ENCODE results near the gene MXD1. TPM values are rescaled to one million over a fixed set of nuclear protein-coding genes. Genes with fewer than 3 reads are reported as not detected.

MXD1 gene
- total RNA-seq, 1 experiment from 2014 or later: 1.5 TPM

DNA sequence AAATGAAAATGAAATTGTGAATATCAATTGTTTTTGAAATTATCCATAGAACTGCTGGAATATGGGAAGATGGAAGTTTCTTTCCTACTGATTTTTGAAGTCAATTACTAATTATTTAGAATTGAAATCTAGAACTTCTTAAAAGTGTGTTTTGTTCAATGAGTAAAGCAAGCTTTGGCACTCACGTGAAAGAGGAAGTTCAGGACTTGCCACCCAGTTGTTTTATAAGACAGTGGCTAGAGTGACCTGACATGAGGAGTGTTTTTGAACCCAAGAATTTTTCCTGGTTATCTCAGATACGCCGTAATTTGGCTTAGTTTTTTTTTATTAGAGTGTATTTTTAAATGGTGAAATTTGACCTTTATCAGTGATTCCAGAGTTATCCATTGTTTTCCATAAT, 3.5 kb downstream of the MXD1 start (continued):
- TF ChIP-seq, protein P1, sequence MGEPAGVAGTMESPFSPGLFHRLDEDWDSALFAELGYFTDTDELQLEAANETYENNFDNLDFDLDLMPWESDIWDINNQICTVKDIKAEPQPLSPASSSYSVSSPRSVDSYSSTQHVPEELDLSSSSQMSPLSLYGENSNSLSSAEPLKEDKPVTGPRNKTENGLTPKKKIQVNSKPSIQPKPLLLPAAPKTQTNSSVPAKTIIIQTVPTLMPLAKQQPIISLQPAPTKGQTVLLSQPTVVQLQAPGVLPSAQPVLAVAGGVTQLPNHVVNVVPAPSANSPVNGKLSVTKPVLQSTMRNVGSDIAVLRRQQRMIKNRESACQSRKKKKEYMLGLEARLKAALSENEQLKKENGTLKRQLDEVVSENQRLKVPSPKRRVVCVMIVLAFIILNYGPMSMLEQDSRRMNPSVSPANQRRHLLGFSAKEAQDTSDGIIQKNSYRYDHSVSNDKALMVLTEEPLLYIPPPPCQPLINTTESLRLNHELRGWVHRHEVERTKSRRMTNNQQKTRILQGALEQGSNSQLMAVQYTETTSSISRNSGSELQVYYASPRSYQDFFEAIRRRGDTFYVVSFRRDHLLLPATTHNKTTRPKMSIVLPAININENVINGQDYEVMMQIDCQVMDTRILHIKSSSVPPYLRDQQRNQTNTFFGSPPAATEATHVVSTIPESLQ (CRISPR knock-in tag; IDR thresholded peaks at IDR 0.05): no peak

- H3K27me3 Mint-ChIP-seq (ENCODE audit: low read depth): no peaks in the 10 kb centered on the region
- H3K4me3 Mint-ChIP-seq: no peak overlapping the region
- no peak overlapping the region for H3K27ac Mint-ChIP-seq
- no peaks in the 10 kb centered on the region for H3K9me3 Mint-ChIP-seq
- no peak for DNase-seq (ENCODE audit: low spot score)
- no peaks in the 10 kb centered on the region for H3K4me1 Mint-ChIP-seq
- no peak for ATAC-seq
- CTCF ChIA-PET: interaction anchor here (1.1 to 1.7 kb wide), 2 partner anchors 148 to 174 kb away, joined by 3 to 5 read pairs; no protein-coding TSS in a partner anchor
- H3K36me3 Mint-ChIP-seq: no peaks in the 10 kb centered on the region
- POLR2A ChIA-PET: interaction anchor here (0.5 to 0.7 kb wide), 3 partner anchors 8 to 162 kb away, joined by 3 to 4 read pairs (median 3); partner anchors contain the start of gene MXD1
- TF ChIP-seq ZNF512 (CRISPR knock-in tag; IDR thresholded peaks at IDR 0.05; ENCODE audit: borderline replicate concordance): no peak
- TF ChIP-seq, protein P2, sequence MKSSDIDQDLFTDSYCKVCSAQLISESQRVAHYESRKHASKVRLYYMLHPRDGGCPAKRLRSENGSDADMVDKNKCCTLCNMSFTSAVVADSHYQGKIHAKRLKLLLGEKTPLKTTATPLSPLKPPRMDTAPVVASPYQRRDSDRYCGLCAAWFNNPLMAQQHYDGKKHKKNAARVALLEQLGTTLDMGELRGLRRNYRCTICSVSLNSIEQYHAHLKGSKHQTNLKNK (CRISPR knock-in tag; IDR thresholded peaks at IDR 0.05): no peak
- TF ChIP-seq SP1 (CRISPR knock-in tag; conservative IDR thresholded peaks at IDR 0.05): no peak
- TF ChIP-seq, protein P3, sequence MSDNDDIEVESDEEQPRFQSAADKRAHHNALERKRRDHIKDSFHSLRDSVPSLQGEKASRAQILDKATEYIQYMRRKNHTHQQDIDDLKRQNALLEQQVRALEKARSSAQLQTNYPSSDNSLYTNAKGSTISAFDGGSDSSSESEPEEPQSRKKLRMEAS (CRISPR knock-in tag; IDR thresholded peaks at IDR 0.05): no peak
These were observed 8.2 kb downstream of the MXD1 start for GRCh38 chr2:69923116-69923515.

- no peak overlapping the region for H3K27ac Mint-ChIP-seq
- no peak for ATAC-seq
- no peaks in the 10 kb centered on the region for H3K36me3 Mint-ChIP-seq
- no peak for TF ChIP-seq IRF1 (CRISPR knock-in tag; IDR thresholded peaks at IDR 0.05)
- peak; percentile 99 for TF ChIP-seq GABPB1 (CRISPR knock-in tag; IDR thresholded peaks at IDR 0.05)
- POLR2A ChIA-PET: no interaction called here
- no peak overlapping the region for H3K4me3 Mint-ChIP-seq
- no peak for DNase-seq (ENCODE audit: low spot score)
- no peaks in the 10 kb centered on the region for H3K9me3 Mint-ChIP-seq
- H3K27me3 Mint-ChIP-seq (ENCODE audit: low read depth): no peaks in the 10 kb centered on the region
- H3K4me1 Mint-ChIP-seq: no peaks in the 10 kb centered on the region
- CTCF ChIA-PET: interaction anchor here (1.0 to 1.1 kb wide), 2 partner anchors 12 to 15 kb away, joined by 3 to 4 read pairs; partner anchors contain the start of gene MXD1
These were observed 12.1 kb downstream of the MXD1 start for GRCh38 chr2:69926849-69927515.

DNA sequence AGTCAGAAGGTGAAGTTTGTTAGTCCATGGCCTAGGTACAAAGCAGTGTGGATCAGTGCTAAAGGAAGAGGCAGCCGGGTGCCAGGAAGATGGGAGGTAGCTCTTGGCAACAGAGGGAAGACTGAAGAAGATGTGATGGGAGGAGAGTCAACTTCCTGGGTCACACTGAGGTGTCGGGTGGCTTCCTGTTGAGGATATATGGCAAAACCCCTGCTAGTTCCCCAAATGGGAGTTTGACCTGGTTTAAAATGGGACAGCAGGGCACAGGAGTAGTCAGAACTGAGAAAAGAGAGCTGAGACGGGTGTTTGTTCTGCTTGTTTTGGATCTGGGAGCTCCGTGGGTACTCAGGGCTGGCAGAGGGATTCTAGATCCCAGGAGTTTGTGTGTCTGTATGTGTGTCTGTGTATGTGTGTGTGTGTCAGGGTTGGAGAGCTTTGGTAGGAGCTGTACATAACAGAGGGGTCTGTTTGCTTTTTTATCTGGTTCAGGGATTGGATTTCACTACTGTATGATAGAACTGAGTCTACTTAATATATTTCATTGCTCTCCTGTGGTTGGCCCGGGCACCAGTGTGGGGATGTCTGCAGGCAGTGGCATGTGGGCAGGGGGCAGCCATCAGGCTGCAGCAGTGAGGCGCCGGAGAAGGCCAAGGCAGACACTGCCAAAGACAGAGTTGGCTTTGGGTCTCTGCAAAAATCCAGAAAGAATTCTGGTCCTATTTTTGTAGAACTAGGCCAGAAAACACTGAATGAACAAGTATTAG, 17.1 kb downstream of the MXD1 start:
- Mint-ChIP-seq H3K27me3 (ENCODE audit: low read depth) (no peaks in the 10 kb centered on the region), H3K4me3 (no peak overlapping the region), H3K27ac (peak overlapping the region; percentile 3; the same call in 1 of the 2 replicates), H3K9me3 (no peaks in the 10 kb centered on the region), H3K4me1 (peaks cover 12% of the 10 kb centered on the region), H3K36me3 (no peaks in the 10 kb centered on the region)
- ChIA-PET CTCF (interaction anchor here (1.3 to 1.7 kb wide), 3 partner anchors 18 to 207 kb away, joined by 4 to 7 read pairs (median 4); partner anchors contain the start of gene MXD1), POLR2A (no interaction called here)
- no peak for ATAC-seq
- DNase-seq (ENCODE audit: low spot score): no peak
- TF ChIP-seq ZNF263 (CRISPR knock-in tag; IDR thresholded peaks at IDR 0.05; ENCODE audit: low read depth) (no peak), ZNF138 (CRISPR knock-in tag; conservative IDR thresholded peaks at IDR 0.05) (no peak), ELF4 (CRISPR knock-in tag; IDR thresholded peaks at IDR 0.05; ENCODE audit: low read depth) (no peak), ZBTB21 (CRISPR knock-in tag; IDR thresholded peaks at IDR 0.05; ENCODE audit: borderline replicate concordance) (no peak)
- TF ChIP-seq, protein P4, sequence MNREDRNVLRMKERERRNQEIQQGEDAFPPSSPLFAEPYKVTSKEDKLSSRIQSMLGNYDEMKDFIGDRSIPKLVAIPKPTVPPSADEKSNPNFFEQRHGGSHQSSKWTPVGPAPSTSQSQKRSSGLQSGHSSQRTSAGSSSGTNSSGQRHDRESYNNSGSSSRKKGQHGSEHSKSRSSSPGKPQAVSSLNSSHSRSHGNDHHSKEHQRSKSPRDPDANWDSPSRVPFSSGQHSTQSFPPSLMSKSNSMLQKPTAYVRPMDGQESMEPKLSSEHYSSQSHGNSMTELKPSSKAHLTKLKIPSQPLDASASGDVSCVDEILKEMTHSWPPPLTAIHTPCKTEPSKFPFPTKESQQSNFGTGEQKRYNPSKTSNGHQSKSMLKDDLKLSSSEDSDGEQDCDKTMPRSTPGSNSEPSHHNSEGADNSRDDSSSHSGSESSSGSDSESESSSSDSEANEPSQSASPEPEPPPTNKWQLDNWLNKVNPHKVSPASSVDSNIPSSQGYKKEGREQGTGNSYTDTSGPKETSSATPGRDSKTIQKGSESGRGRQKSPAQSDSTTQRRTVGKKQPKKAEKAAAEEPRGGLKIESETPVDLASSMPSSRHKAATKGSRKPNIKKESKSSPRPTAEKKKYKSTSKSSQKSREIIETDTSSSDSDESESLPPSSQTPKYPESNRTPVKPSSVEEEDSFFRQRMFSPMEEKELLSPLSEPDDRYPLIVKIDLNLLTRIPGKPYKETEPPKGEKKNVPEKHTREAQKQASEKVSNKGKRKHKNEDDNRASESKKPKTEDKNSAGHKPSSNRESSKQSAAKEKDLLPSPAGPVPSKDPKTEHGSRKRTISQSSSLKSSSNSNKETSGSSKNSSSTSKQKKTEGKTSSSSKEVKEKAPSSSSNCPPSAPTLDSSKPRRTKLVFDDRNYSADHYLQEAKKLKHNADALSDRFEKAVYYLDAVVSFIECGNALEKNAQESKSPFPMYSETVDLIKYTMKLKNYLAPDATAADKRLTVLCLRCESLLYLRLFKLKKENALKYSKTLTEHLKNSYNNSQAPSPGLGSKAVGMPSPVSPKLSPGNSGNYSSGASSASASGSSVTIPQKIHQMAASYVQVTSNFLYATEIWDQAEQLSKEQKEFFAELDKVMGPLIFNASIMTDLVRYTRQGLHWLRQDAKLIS (CRISPR knock-in tag; IDR thresholded peaks at IDR 0.05; ENCODE audit: borderline replicate concordance): no peak
- TF ChIP-seq, protein P5, sequence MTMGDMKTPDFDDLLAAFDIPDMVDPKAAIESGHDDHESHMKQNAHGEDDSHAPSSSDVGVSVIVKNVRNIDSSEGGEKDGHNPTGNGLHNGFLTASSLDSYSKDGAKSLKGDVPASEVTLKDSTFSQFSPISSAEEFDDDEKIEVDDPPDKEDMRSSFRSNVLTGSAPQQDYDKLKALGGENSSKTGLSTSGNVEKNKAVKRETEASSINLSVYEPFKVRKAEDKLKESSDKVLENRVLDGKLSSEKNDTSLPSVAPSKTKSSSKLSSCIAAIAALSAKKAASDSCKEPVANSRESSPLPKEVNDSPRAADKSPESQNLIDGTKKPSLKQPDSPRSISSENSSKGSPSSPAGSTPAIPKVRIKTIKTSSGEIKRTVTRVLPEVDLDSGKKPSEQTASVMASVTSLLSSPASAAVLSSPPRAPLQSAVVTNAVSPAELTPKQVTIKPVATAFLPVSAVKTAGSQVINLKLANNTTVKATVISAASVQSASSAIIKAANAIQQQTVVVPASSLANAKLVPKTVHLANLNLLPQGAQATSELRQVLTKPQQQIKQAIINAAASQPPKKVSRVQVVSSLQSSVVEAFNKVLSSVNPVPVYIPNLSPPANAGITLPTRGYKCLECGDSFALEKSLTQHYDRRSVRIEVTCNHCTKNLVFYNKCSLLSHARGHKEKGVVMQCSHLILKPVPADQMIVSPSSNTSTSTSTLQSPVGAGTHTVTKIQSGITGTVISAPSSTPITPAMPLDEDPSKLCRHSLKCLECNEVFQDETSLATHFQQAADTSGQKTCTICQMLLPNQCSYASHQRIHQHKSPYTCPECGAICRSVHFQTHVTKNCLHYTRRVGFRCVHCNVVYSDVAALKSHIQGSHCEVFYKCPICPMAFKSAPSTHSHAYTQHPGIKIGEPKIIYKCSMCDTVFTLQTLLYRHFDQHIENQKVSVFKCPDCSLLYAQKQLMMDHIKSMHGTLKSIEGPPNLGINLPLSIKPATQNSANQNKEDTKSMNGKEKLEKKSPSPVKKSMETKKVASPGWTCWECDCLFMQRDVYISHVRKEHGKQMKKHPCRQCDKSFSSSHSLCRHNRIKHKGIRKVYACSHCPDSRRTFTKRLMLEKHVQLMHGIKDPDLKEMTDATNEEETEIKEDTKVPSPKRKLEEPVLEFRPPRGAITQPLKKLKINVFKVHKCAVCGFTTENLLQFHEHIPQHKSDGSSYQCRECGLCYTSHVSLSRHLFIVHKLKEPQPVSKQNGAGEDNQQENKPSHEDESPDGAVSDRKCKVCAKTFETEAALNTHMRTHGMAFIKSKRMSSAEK (CRISPR knock-in tag; IDR thresholded peaks at IDR 0.05; ENCODE audit: borderline replicate concordance): no peak

Data from WTC11 (cell line).